Measurements from ENCODE around the gene RALBP1.

GRCh38 chr18:9469685-9470084, 5.6 kb upstream of the RALBP1 start:
- TF ChIP-seq POLR2A (IDR thresholded peaks at IDR 0.05), result no peak
- no peak for TF ChIP-seq CTCF (IDR thresholded peaks at IDR 0.05)
